Osteocyte (in vitro differentiated cells): ENCODE data around the gene SLFN14. TPM values are rescaled to one million over a fixed set of nuclear protein-coding genes. Genes with fewer than 3 reads are reported as not detected.

ENCODE experiments used
- DNase-seq: peaks from one replicate; pipeline ENCODE4 v3.0.0; 2021; ENCODE audit warnings: mixed read lengths; ENCODE audit not compliant: unreplicated experiment; ENCODE audit errors: extremely low spot score
- H3K27ac Mint-ChIP-seq: one replicate; pipeline ENCODE4 v1.8.0; 2021; ENCODE audit warnings: mild to moderate bottlenecking, mixed read lengths; ENCODE audit not compliant: unreplicated experiment
- H3K27me3 Mint-ChIP-seq: one replicate; pipeline ENCODE4 v1.8.0; 2021; ENCODE audit warnings: mixed read lengths; ENCODE audit not compliant: unreplicated experiment
- H3K36me3 Mint-ChIP-seq: one replicate; pipeline ENCODE4 v1.8.0; 2021; ENCODE audit warnings: mixed read lengths; ENCODE audit not compliant: unreplicated experiment
- H3K4me1 Mint-ChIP-seq: one replicate; pipeline ENCODE4 v1.8.0; 2021; ENCODE audit warnings: mixed read lengths; ENCODE audit not compliant: unreplicated experiment
- H3K4me3 Mint-ChIP-seq: one replicate; pipeline ENCODE4 v1.8.0; 2021; ENCODE audit warnings: mild to moderate bottlenecking, moderate library complexity, mixed read lengths; ENCODE audit not compliant: unreplicated experiment
- H3K9me3 Mint-ChIP-seq: one replicate; pipeline ENCODE4 v1.8.0; 2021; ENCODE audit warnings: mixed read lengths; ENCODE audit not compliant: unreplicated experiment
- total RNA-seq: library from RNA; stranded (reverse); gene quantifications from 2 replicates; pipeline ENCODE4 v1.2.1, GENCODE V29; 2021
- TF ChIP-seq, protein P1 (sequence below): fragments of 200-600 bp; sonication (generic); IDR thresholded peaks from 2 replicates; pipeline ENCODE4 v1.5.0; 2021; ENCODE audit warnings: antibody characterized with exemption, mild to moderate bottlenecking, moderate library complexity

Gene SLFN14
- total RNA-seq, 1 donor from 2014 or later: not detected

GRCh38 chr17:35554668-35555067 is 6.0 kb downstream of the SLFN14 start:
- Mint-ChIP-seq H3K36me3 (no peaks in the 10 kb centered on the region), H3K9me3 (no peaks in the 10 kb centered on the region), H3K27me3 (peaks cover 73% of the 10 kb centered on the region), H3K4me3 (no peak overlapping the region), H3K27ac (no peak overlapping the region), H3K4me1 (no peaks in the 10 kb centered on the region)
- no peak for DNase-seq
- TF ChIP-seq, protein P1, sequence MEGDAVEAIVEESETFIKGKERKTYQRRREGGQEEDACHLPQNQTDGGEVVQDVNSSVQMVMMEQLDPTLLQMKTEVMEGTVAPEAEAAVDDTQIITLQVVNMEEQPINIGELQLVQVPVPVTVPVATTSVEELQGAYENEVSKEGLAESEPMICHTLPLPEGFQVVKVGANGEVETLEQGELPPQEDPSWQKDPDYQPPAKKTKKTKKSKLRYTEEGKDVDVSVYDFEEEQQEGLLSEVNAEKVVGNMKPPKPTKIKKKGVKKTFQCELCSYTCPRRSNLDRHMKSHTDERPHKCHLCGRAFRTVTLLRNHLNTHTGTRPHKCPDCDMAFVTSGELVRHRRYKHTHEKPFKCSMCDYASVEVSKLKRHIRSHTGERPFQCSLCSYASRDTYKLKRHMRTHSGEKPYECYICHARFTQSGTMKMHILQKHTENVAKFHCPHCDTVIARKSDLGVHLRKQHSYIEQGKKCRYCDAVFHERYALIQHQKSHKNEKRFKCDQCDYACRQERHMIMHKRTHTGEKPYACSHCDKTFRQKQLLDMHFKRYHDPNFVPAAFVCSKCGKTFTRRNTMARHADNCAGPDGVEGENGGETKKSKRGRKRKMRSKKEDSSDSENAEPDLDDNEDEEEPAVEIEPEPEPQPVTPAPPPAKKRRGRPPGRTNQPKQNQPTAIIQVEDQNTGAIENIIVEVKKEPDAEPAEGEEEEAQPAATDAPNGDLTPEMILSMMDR: no peak

DNA sequence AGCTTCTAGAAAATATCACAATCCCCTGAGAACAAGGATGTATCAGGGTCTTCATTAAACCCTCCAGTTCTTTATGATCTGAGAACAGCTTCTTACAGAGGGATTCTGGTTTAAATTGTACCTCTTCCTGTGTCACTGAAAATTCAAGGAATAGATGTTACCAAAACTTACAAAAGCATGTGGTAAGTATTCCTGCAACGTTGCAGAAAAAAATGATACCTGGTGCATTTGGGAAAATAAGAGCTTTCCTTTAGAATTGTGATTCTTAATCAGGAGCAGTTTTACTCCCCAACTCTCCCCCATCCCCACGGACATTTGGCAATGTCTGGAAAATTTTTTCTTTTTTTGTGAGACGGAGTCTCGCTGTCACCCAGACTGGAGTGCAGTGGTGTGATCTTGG is 7.3 kb downstream of the SLFN14 start:
- no peak overlapping the region for H3K4me3 Mint-ChIP-seq
- no peaks in the 10 kb centered on the region for H3K9me3 Mint-ChIP-seq
- TF ChIP-seq, protein P1: no peak
- no peaks in the 10 kb centered on the region for H3K36me3 Mint-ChIP-seq
- no peak overlapping the region for H3K27ac Mint-ChIP-seq
- DNase-seq: no peak
- peaks cover 74% of the 10 kb centered on the region for H3K27me3 Mint-ChIP-seq
- no peaks in the 10 kb centered on the region for H3K4me1 Mint-ChIP-seq

GRCh38 chr17:35548978-35549377 is 11.6 kb downstream of the SLFN14 start:
- no peak for DNase-seq
- H3K4me3 Mint-ChIP-seq: no peak overlapping the region
- H3K36me3 Mint-ChIP-seq: no peaks in the 10 kb centered on the region
- no peaks in the 10 kb centered on the region for H3K4me1 Mint-ChIP-seq
- H3K27ac Mint-ChIP-seq: no peak overlapping the region
- no peaks in the 10 kb centered on the region for H3K9me3 Mint-ChIP-seq
- TF ChIP-seq, protein P1: no peak
- peaks cover 74% of the 10 kb centered on the region for H3K27me3 Mint-ChIP-seq

- H3K4me3 Mint-ChIP-seq: no peak overlapping the region
- no peak overlapping the region for H3K27ac Mint-ChIP-seq
- DNase-seq: no peak
- no peaks in the 10 kb centered on the region for H3K36me3 Mint-ChIP-seq
- no peaks in the 10 kb centered on the region for H3K9me3 Mint-ChIP-seq
- TF ChIP-seq, protein P1: no peak
- peaks cover 70% of the 10 kb centered on the region for H3K27me3 Mint-ChIP-seq
- no peaks in the 10 kb centered on the region for H3K4me1 Mint-ChIP-seq
Measured at GRCh38 chr17:35548208-35548810, 12.3 kb downstream of the SLFN14 start.

DNA sequence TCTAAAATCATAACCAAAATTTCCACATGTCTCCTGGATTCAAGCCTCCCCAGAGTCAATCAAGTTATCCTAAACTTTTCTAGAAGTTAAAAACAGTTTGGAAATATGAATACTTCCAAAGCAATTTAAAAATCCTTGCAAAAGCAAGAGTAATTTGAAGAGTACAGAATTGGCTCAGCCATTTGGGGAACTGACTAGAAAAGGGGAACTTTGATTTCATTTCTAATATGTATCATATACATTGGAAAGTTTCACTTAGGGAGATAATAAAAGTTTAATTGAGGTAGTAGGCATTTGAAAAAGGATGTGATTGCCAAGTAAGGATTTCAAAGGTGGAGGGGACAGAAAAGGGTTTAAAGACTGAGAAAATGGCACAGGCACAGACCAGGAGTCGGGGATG is 14.1 kb downstream of the SLFN14 start:
- no peak overlapping the region for H3K4me3 Mint-ChIP-seq
- no peak overlapping the region for H3K27ac Mint-ChIP-seq
- no peak for DNase-seq
- H3K4me1 Mint-ChIP-seq: no peaks in the 10 kb centered on the region
- H3K36me3 Mint-ChIP-seq: no peaks in the 10 kb centered on the region
- H3K9me3 Mint-ChIP-seq: no peaks in the 10 kb centered on the region
- TF ChIP-seq, protein P1: no peak
- H3K27me3 Mint-ChIP-seq: peaks cover 56% of the 10 kb centered on the region
